NCI-H2107 treated with DMSO at 0.1 percent for 48 hours (cell line): ENCODE data around the gene SLC30A1.

Experiments used
- DNase-seq: peaks from one replicate; lab custom pipeline; 2025; ENCODE audit not compliant: unreplicated experiment; lab: John Stamatoyannopoulos, UW

Gene SLC30A1

GRCh38 chr1:211526101-211526500, 52.9 kb downstream of the SLC30A1 start:
- DNase-seq: no peak

- no peak for DNase-seq
Measured at GRCh38 chr1:211525101-211525676, 53.8 kb downstream of the SLC30A1 start.

- no peak for DNase-seq
Measured at GRCh38 chr1:211524521-211524920, 54.4 kb downstream of the SLC30A1 start.

- DNase-seq: no peak
Measured at GRCh38 chr1:211522804-211523203, 56.2 kb downstream of the SLC30A1 start.
